Muscle of back (tissue), 11 donors: ENCODE results near the gene ZNF521. TPM values are rescaled to one million over a fixed set of nuclear protein-coding genes. Genes with fewer than 3 reads are reported as not detected.

Source experiments
- DNase-seq, 3 donors: peaks; one replicate each; pipeline versions ENCODE4 v3.0.0 to v3.0.0-alpha.2; 2013
- polyA plus RNA-seq, 10 donors: library from polyadenylated mRNA; unstranded; fragments of 120-200 nt; gene quantifications; one replicate each; pipeline ENCODE4 v1.2.1, GENCODE V29; 2013; ENCODE audit not compliant: insufficient read length in 10 of 10

Gene ZNF521
- polyA plus RNA-seq, 10 donors, result 36.4 to 54.8 (median 43.6) TPM

DNA sequence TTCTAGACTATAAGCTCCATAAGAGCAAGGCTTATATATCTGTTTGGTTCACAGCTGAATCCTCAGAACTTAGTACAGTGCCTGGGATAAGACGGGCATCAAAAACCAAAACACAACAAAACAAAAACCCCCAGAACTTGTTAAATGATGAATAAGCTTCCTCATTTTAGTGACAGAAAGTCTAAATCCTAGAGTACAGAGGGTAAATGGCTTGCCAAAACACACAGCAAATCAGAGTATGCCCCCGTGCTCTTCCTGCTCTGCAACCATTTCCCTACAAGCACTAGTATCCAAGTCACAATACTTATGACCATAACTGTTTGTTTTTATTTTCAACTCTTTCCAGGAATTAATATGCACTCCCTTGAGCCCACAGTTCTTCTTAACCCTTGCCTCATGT lies 10.1 kb downstream of the ZNF521 start:
- no peak for DNase-seq

- DNase-seq, result no peak
Observed at GRCh38 chr18:25340762-25341161, 11.2 kb downstream of the ZNF521 start.

DNA sequence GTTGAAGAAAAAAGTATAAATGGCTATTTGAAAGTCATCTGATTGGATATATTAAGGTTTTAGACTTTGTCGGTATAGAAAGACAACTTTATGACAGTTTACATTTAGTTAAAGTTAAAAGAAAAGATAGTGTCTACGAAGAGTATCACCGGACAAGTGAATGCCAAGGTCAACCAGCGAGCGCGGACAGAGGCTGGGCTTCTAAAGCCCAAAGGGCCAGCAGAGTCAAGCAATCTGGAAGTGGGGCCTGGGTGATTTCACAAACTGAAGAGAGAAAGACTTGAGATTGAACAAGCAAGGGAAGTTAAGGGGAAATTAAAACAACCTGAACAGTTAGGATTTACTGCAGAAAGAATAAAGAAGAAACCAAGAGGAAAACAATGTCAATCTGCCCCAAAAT lies 16.3 kb downstream of the ZNF521 start:
- no peak for DNase-seq

DNA sequence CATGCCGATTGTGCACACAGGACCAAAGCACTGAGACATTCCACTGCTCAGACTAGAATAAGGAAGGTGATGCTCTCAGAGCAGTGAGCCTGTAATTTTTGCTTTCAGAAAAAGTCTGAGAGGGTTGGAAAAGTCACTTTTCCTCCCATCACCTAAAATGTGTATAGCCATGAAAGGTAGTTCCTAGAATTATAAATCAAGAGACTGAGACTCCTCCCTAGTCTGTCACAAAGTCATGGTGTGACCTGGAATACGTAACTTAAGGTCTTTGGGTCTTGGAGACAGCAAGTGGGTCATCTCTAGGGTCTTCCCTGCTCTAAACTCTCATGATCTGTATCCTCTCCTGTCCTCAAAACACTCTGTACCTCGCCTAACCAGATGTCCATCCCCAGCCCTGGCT lies 16.9 kb downstream of the ZNF521 start:
- no peak for DNase-seq

- DNase-seq, result no peak
Observed at GRCh38 chr18:25334588-25334987, 17.4 kb downstream of the ZNF521 start.

DNA sequence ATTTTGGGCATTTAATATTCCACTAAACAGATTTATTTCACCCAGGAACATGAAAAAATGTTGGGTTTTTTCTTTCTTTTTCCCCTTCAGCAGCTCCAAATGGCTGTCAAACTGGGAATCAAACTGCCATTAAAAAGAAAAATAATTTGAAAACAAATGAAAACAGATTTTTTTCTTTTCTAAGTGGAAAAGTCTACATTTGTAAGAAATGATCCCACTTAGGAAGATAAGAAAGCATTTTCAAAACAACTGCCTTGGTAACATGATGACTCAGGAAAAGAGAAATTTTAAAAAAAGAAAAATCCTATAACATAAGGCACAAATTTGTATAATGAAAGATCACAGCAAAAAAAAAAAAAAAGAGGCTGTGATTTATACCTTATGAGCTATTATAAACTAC lies 20.0 kb downstream of the ZNF521 start:
- DNase-seq, result no peak

GRCh38 chr18:25329783-25330182 lies 22.2 kb downstream of the ZNF521 start:
- DNase-seq, result no peak

DNA sequence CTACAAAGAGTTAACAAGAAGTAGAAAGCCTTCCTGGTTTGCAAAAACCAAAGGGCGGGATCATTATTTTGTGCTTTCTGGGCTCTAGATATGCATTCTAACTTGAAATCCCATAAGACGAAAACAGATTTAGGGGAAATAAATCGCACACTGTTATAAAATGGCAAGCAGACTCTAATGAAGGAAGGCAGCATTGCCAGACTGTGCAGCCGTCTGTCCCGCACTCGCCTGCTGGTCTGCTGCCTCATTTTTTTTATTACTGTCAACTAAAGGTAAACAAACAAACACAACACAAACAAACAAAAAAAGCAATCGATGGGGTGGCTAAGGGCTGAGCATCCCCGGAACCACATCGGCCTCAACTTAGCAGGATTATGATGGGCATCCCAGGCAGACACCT lies 24.4 kb downstream of the ZNF521 start:
- peak in 2 of 3 donors; percentile 64 to 83 for DNase-seq

DNA sequence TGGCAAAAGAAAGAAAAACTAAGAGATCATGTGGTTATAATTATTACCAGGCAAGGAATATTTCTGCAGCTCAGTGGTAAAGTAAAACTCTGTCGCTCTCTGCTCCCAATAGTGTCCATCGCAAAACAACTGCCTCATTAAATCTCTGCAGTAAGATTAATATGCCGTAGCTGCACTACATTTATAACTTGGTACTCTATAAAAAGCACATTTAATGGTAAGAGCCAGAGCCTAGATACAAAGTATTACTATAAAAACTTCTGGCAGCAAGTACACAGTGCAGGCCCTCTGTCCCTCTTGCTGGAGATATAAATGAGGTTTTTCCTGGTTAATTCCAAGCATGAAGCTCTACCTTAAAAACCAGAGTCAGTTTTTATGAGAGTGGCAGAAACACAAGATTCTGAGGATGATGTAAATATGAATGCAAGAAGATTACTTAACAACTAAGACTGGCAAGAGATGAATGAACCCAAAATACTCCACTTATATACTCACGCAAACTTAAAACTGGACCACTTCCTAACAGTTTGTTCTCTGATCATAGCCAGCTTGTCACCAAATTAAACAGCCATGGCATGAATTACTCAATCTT lies 25.5 kb downstream of the ZNF521 start:
- DNase-seq, result peak in 1 of 3 donors; percentile 64

DNA sequence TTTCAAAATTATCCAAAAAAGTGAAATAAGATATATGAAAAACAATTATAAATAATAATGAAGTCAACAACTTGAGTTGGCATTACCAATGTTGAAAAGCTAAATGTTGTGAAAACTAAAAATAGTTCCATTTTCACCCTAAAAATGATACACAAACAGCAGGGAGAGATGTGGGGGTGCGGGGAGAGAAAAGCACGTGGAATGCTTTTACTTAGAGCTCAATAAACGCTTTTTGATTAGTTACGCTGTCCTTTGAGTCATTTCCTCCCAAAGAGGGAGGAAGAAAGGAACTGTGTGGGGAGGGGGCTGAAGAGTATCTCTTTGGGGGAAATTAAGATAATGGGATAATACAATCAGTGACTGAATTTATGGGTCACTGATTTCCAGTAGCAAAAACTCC lies 29.2 kb downstream of the ZNF521 start:
- DNase-seq, result no peak

- DNase-seq, result no peak
Observed at GRCh38 chr18:25316381-25317018, 35.5 kb downstream of the ZNF521 start.

- DNase-seq, result peak in 1 of 3 donors; percentile 39
Observed at GRCh38 chr18:25314838-25315190, 37.2 kb downstream of the ZNF521 start.

GRCh38 chr18:25314151-25314837 lies 37.7 kb downstream of the ZNF521 start:
- peak in 1 of 3 donors; percentile 44 for DNase-seq

- DNase-seq, result no peak
Observed at GRCh38 chr18:25313268-25313667, 38.7 kb downstream of the ZNF521 start.

- DNase-seq, result no peak
Observed at GRCh38 chr18:25310045-25310444, 41.9 kb downstream of the ZNF521 start.

DNA sequence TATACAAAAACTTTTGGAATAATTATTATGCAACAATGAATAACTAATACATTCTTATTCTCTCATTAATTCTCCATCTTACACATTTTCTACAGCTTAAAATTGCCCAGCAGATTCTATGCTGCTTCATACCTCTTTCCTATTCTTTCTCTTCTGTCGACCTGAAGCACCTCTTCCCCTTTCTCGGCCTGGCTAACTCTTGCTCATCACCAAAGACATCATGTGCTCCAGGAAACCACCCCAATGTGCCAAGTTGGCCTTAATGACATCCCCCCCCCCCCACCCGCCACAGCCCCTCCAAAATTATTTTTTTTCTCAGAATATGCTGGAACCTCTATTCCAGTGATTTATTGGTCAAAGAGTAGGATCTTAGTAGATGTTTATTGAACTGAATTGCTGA lies 43.6 kb downstream of the ZNF521 start:
- no peak for DNase-seq

GRCh38 chr18:25307192-25307591 lies 44.8 kb downstream of the ZNF521 start:
- no peak for DNase-seq

GRCh38 chr18:25306671-25307070 lies 45.3 kb downstream of the ZNF521 start:
- DNase-seq, result no peak

DNA sequence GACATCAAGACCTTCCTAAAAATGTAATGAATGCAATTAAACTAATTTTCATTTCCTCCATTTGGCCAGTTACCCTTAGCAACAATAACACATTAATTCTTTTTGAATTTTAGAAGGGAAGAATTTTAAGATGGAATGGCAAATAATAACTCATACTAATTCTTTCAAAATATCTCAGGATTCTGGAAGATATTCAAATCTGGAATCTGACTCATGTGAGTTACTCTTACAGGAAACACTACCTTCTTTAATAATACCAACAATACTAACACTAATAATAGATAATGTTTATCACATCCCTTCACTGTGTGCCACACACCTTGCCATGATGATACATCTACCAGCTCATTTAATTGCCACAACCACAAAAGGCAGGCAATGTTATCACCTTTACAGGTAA lies 46.4 kb downstream of the ZNF521 start:
- no peak for DNase-seq

- no peak for DNase-seq
Observed at GRCh38 chr18:25300492-25300891, 51.5 kb downstream of the ZNF521 start.

GRCh38 chr18:25299426-25300300 lies 52.3 kb downstream of the ZNF521 start:
- DNase-seq, result peak in 1 of 3 donors; percentile 29

DNA sequence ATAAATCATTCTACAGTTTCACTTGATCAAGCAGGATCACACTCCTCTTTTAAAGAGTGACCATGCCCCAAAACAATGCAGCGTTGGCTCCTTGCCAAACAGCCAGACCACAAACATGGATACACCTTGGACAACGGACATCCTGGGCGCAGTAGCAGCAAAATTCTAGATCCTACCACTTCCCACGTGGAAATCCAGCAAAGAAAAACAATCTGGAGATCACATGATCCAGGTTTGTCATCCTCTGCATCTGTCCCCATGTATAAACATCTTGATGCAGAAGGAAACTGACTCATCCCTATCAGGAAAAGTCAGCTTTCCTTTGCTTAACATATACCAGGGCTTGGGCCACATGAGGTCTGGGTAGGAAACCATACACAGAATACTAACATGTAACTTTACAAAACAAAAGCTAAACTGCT lies 53.1 kb downstream of the ZNF521 start:
- peak in 1 of 3 donors; percentile 67 for DNase-seq
